Measurements from ENCODE around the gene MYO5B.

MYO5B gene

GRCh38 chr18:50188652-50189051 is 6.3 kb downstream of the MYO5B start:
- DNase-seq (ENCODE audit: low read depth in 2 of 2), result no peak

- DNase-seq (ENCODE audit: low read depth in 2 of 2), result no peak
Observed at GRCh38 chr18:50187659-50188058, 7.3 kb downstream of the MYO5B start.

GRCh38 chr18:50186385-50186784 is 8.6 kb downstream of the MYO5B start:
- no peak for DNase-seq (ENCODE audit: low read depth in 2 of 2)

- DNase-seq (ENCODE audit: low read depth in 2 of 2), result no peak
Observed at GRCh38 chr18:50183556-50183955, 11.4 kb downstream of the MYO5B start.

- no peak for DNase-seq (ENCODE audit: low read depth in 2 of 2)
Observed at GRCh38 chr18:50182511-50182910, 12.4 kb downstream of the MYO5B start.

- no peak for DNase-seq (ENCODE audit: low read depth in 2 of 2)
Observed at GRCh38 chr18:50181590-50181989, 13.4 kb downstream of the MYO5B start.

- DNase-seq (ENCODE audit: low read depth in 2 of 2), result no peak
Observed at GRCh38 chr18:50179465-50179864, 15.5 kb downstream of the MYO5B start.

- DNase-seq (ENCODE audit: low read depth in 2 of 2), result no peak
Observed at GRCh38 chr18:50177294-50177992, 17.5 kb downstream of the MYO5B start.

GRCh38 chr18:50172367-50172766 is 22.6 kb downstream of the MYO5B start:
- DNase-seq (ENCODE audit: low read depth in 2 of 2), result no peak

- no peak for DNase-seq (ENCODE audit: low read depth in 2 of 2)
Observed at GRCh38 chr18:50171406-50171805, 23.5 kb downstream of the MYO5B start.

GRCh38 chr18:50170004-50170403 is 24.9 kb downstream of the MYO5B start:
- no peak for DNase-seq (ENCODE audit: low read depth in 2 of 2)

- no peak for DNase-seq (ENCODE audit: low read depth in 2 of 2)
Observed at GRCh38 chr18:50169149-50169548, 25.8 kb downstream of the MYO5B start.

GRCh38 chr18:50167966-50168365 is 27.0 kb downstream of the MYO5B start:
- DNase-seq (ENCODE audit: low read depth in 2 of 2), result no peak

GRCh38 chr18:50166901-50167300 is 28.0 kb downstream of the MYO5B start:
- no peak for DNase-seq (ENCODE audit: low read depth in 2 of 2)

- DNase-seq (ENCODE audit: low read depth in 2 of 2), result no peak
Observed at GRCh38 chr18:50163505-50163904, 31.4 kb downstream of the MYO5B start.

GRCh38 chr18:50162486-50163304 is 32.3 kb downstream of the MYO5B start:
- no peak for DNase-seq (ENCODE audit: low read depth in 2 of 2)

- no peak for DNase-seq (ENCODE audit: low read depth in 2 of 2)
Observed at GRCh38 chr18:50161597-50162205, 33.2 kb downstream of the MYO5B start.

GRCh38 chr18:50159654-50160046 is 35.3 kb downstream of the MYO5B start:
- no peak for DNase-seq (ENCODE audit: low read depth in 2 of 2)

GRCh38 chr18:50158866-50159653 is 35.9 kb downstream of the MYO5B start:
- no peak for DNase-seq (ENCODE audit: low read depth in 2 of 2)

- DNase-seq (ENCODE audit: low read depth in 2 of 2), result no peak
Observed at GRCh38 chr18:50155406-50155805, 39.5 kb downstream of the MYO5B start.

GRCh38 chr18:50154420-50154819 is 40.5 kb downstream of the MYO5B start:
- DNase-seq (ENCODE audit: low read depth in 2 of 2), result no peak

GRCh38 chr18:50152900-50153299 is 42.0 kb downstream of the MYO5B start:
- DNase-seq (ENCODE audit: low read depth in 2 of 2), result no peak
